SH-SY5Y (cell line): ENCODE measurements around the gene RIC8B.

Experiments
- GATA2 ChIP-seq: IDR thresholded peaks from 2 replicates; pipeline ENCODE4 v1.6.1; 2011; ENCODE audit warnings: mild to moderate bottlenecking, low read depth, low read length
- GATA3 ChIP-seq: IDR thresholded peaks from 2 replicates; pipeline ENCODE4 v1.6.1; 2011; ENCODE audit warnings: low read depth, mild to moderate bottlenecking, low read length, moderate library complexity

DNA sequence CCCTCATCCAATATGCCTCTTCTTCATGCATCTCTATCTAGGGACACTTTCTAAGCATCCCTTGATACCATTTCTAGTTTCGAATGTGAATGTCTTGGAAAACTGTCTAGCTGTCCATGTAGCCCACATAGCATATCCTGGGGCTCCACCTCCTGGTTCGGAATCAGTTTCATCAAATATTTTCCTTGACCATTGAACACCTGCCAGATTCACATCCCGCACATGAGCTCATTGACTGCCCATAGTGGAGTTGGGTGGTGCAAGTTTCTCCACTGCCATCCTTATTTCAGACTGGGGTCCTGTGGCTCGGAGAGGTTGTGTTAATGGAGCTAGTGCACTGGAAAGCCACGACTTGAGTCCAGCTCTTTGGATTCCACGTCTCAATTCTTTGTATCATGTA, 122.6 kb downstream of the RIC8B start:
- no peak for TF ChIP-seq GATA2
- TF ChIP-seq GATA3, result no peak
